Skeletal muscle tissue (tissue), 4 donors: ENCODE results near the gene UBE2G2. TPM values are rescaled to one million over a fixed set of nuclear protein-coding genes. Genes with fewer than 3 reads are reported as not detected.

Experiments used
- H3K27ac ChIP-seq: one replicate; pipeline ENCODE4 v1.7.0; 2013; ENCODE audit warnings: mild to moderate bottlenecking, low read depth, low read length, inconsistent platforms
- H3K27me3 ChIP-seq, 3 donors: one replicate each; pipeline ENCODE4 v1.7.0; 2013; ENCODE audit warnings: low read length in 3 of 3; ENCODE audit not compliant: control insufficient read depth in 3 of 3, insufficient read depth in 3 of 3
- H3K36me3 ChIP-seq, 3 donors: one replicate each; pipeline ENCODE4 v1.7.0; 2013; ENCODE audit warnings: low read length in 3 of 3; ENCODE audit not compliant: control insufficient read depth in 3 of 3, insufficient read depth in 3 of 3
- H3K4me1 ChIP-seq, 3 donors: one replicate each; pipeline ENCODE4 v1.7.0; 2013; ENCODE audit warnings: low read length in 3 of 3, mild to moderate bottlenecking in 3 of 3; ENCODE audit not compliant: control insufficient read depth in 3 of 3, insufficient read depth in 3 of 3
- H3K4me3 ChIP-seq, 3 donors: one replicate each; pipeline ENCODE4 v1.7.0; 2013; ENCODE audit warnings: low read length in 3 of 3
- H3K9ac ChIP-seq, 3 donors: one replicate each; pipeline ENCODE4 v1.7.0; 2013; ENCODE audit warnings: low read length in 3 of 3, mild to moderate bottlenecking in 3 of 3, moderate library complexity in 2 of 3, low read depth in 1 of 3
- H3K9me3 ChIP-seq, 3 donors: one replicate each; pipeline ENCODE4 v1.7.0; 2013; ENCODE audit warnings: low read length in 3 of 3; ENCODE audit not compliant: control insufficient read depth in 3 of 3
- total RNA-seq: library from RNA; depleted of rRNA; stranded (reverse); fragments of >200 nt; gene quantifications from one replicate; pipeline ENCODE4 v1.2.3, GENCODE V29; 2014
- donor health status: Osteomylitis.

Gene UBE2G2
- total RNA-seq, 1 donor from 2014 or later = 60.5 TPM

GRCh38 chr21:44760376-44760775 lies 41.2 kb downstream of the UBE2G2 start:
- Histone ChIP-seq H3K4me1 (peaks cover 0 to 3% (median 0%) of the 10 kb centered on the region in 3 donors), H3K36me3 (no peaks in the 10 kb centered on the region), H3K4me3 (no peak overlapping the region), H3K9me3 (no peaks in the 10 kb centered on the region), H3K27me3 (no peaks in the 10 kb centered on the region), H3K9ac (no peak overlapping the region), H3K27ac (no peak overlapping the region)

GRCh38 chr21:44759628-44760285 lies 41.9 kb downstream of the UBE2G2 start:
- Histone ChIP-seq H3K4me3 (no peak overlapping the region), H3K36me3 (no peaks in the 10 kb centered on the region), H3K9ac (no peak overlapping the region), H3K9me3 (no peaks in the 10 kb centered on the region), H3K4me1 (peaks cover 0 to 1% (median 0%) of the 10 kb centered on the region in 3 donors), H3K27ac (no peak overlapping the region), H3K27me3 (no peaks in the 10 kb centered on the region)

GRCh38 chr21:44758781-44759627 lies 42.6 kb downstream of the UBE2G2 start:
- H3K9me3 ChIP-seq = no peaks in the 10 kb centered on the region
- no peak overlapping the region for H3K9ac ChIP-seq
- H3K4me3 ChIP-seq = no peak overlapping the region
- H3K4me1 ChIP-seq = no peaks in the 10 kb centered on the region
- no peaks in the 10 kb centered on the region for H3K27me3 ChIP-seq
- no peaks in the 10 kb centered on the region for H3K36me3 ChIP-seq
- H3K27ac ChIP-seq = no peak overlapping the region

- Histone ChIP-seq H3K9ac (no peak overlapping the region), H3K4me3 (no peak overlapping the region), H3K27me3 (no peaks in the 10 kb centered on the region), H3K9me3 (no peaks in the 10 kb centered on the region), H3K27ac (no peak overlapping the region), H3K36me3 (no peaks in the 10 kb centered on the region), H3K4me1 (no peaks in the 10 kb centered on the region)
Observed at GRCh38 chr21:44758141-44758561, 43.5 kb downstream of the UBE2G2 start.

- H3K9ac ChIP-seq = no peak overlapping the region
- peaks cover 0 to 2% (median 2%) of the 10 kb centered on the region in 3 donors for H3K27me3 ChIP-seq
- no peaks in the 10 kb centered on the region for H3K36me3 ChIP-seq
- H3K27ac ChIP-seq = no peak overlapping the region
- H3K9me3 ChIP-seq = no peaks in the 10 kb centered on the region
- H3K4me3 ChIP-seq = no peak overlapping the region
- no peaks in the 10 kb centered on the region for H3K4me1 ChIP-seq
Observed at GRCh38 chr21:44757731-44758130, 43.9 kb downstream of the UBE2G2 start.

GRCh38 chr21:44756423-44757185 lies 45.0 kb downstream of the UBE2G2 start:
- Histone ChIP-seq H3K27ac (no peak overlapping the region), H3K4me3 (no peak overlapping the region), H3K27me3 (peaks cover 2 to 11% (median 3%) of the 10 kb centered on the region in 3 donors), H3K9ac (no peak overlapping the region), H3K36me3 (no peaks in the 10 kb centered on the region), H3K9me3 (no peaks in the 10 kb centered on the region), H3K4me1 (no peaks in the 10 kb centered on the region)

- Histone ChIP-seq H3K27me3 (peaks cover 9 to 22% (median 15%) of the 10 kb centered on the region in 3 donors), H3K9me3 (no peaks in the 10 kb centered on the region), H3K4me3 (no peak overlapping the region), H3K36me3 (no peaks in the 10 kb centered on the region), H3K27ac (no peak overlapping the region), H3K9ac (no peak overlapping the region), H3K4me1 (no peaks in the 10 kb centered on the region)
Observed at GRCh38 chr21:44755227-44755626, 46.4 kb downstream of the UBE2G2 start.

GRCh38 chr21:44753357-44753756 lies 48.3 kb downstream of the UBE2G2 start:
- H3K9me3 ChIP-seq = no peaks in the 10 kb centered on the region
- H3K27ac ChIP-seq = no peak overlapping the region
- H3K36me3 ChIP-seq = no peaks in the 10 kb centered on the region
- peaks cover 18 to 40% (median 34%) of the 10 kb centered on the region in 3 donors for H3K27me3 ChIP-seq
- no peak overlapping the region for H3K9ac ChIP-seq
- H3K4me1 ChIP-seq = no peaks in the 10 kb centered on the region
- no peak overlapping the region for H3K4me3 ChIP-seq

- Histone ChIP-seq H3K27ac (no peak overlapping the region), H3K9me3 (no peaks in the 10 kb centered on the region), H3K4me1 (no peaks in the 10 kb centered on the region), H3K36me3 (no peaks in the 10 kb centered on the region), H3K9ac (no peak overlapping the region), H3K4me3 (no peak overlapping the region), H3K27me3 (peaks cover 18 to 41% (median 37%) of the 10 kb centered on the region in 3 donors)
Observed at GRCh38 chr21:44752671-44753235, 48.9 kb downstream of the UBE2G2 start.
